GM19099 (cell line): ENCODE measurements around the gene RNF112.

Experiments used
- POLR2A ChIP-seq: IDR thresholded peaks from 3 replicates; pipeline ENCODE4 v1.6.1; 2011; ENCODE audit warnings: low read depth; ENCODE audit not compliant: insufficient read length; ENCODE audit errors: extremely low read depth

The RNF112 gene

GRCh38 chr17:19369846-19370492 lies 41.1 kb upstream of the RNF112 start:
- no peak for TF ChIP-seq POLR2A

GRCh38 chr17:19370493-19370960 lies 40.5 kb upstream of the RNF112 start:
- TF ChIP-seq POLR2A = no peak

- no peak for TF ChIP-seq POLR2A
These were observed 39.6 kb upstream of the RNF112 start for GRCh38 chr17:19371259-19372010.

- TF ChIP-seq POLR2A = no peak
These were observed 39.0 kb upstream of the RNF112 start for GRCh38 chr17:19372011-19372370.

- no peak for TF ChIP-seq POLR2A
These were observed 38.6 kb upstream of the RNF112 start for GRCh38 chr17:19372439-19372838.

- no peak for TF ChIP-seq POLR2A
These were observed 38.0 kb upstream of the RNF112 start for GRCh38 chr17:19372866-19373504.

GRCh38 chr17:19374136-19374535 lies 36.9 kb upstream of the RNF112 start:
- no peak for TF ChIP-seq POLR2A

GRCh38 chr17:19375732-19376131 lies 35.3 kb upstream of the RNF112 start:
- TF ChIP-seq POLR2A = no peak

GRCh38 chr17:19376811-19377210 lies 34.2 kb upstream of the RNF112 start:
- TF ChIP-seq POLR2A = no peak

- TF ChIP-seq POLR2A = peak; percentile 85
These were observed 33.2 kb upstream of the RNF112 start for GRCh38 chr17:19377602-19378415.

- TF ChIP-seq POLR2A = no peak
These were observed 32.3 kb upstream of the RNF112 start, which contains the start of gene MAPK7 for GRCh38 chr17:19378416-19379360. MAPK7 (plus strand) TSS chr17:19378498; CDS start chr17:19378901, 403 bp downstream.

GRCh38 chr17:19379361-19380065 lies 31.5 kb upstream of the RNF112 start:
- TF ChIP-seq POLR2A = no peak
